Right hindlimb (tissue), 1 donor: ENCODE data around the gene OR4K17.
"Not testable (repeated sequence)": the region's sequence is repeated elsewhere in the genome, so short reads cannot be mapped to it uniquely, and the experiment has no call there.

Experiments used
- DNase-seq: peaks from one replicate; pipeline ENCODE4 v3.0.0-alpha.2; 2018

OR4K17 gene, protein sequence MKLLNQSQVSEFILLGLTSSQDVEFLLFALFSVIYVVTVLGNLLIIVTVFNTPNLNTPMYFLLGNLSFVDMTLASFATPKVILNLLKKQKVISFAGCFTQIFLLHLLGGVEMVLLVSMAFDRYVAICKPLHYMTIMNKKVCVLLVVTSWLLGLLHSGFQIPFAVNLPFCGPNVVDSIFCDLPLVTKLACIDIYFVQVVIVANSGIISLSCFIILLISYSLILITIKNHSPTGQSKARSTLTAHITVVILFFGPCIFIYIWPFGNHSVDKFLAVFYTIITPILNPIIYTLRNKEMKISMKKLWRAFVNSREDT

DNA sequence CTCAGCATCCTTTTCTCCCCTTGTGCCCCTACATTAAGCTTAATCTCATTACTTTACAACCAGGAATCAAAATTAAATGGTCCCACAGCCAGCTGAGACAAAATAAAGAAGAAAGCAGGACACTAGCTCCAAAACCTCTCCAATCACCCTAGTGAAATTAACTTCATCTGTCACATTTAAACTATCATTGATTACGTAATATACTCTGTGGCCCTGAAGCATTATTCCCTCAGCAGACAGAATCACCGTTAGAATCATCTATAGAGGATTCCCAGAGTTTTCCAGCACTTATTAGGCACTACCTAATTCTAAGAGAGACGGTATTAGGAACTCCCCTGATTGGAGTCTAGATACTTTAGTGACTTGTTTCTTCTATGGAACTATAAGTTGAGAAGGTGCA, at the start of gene OR4K17:
TSS of gene OR4K17 (plus strand) at position 302 of the 400 bp plus-strand sequence. CDS start 6,761 bp downstream, outside the sequence.
- no peak for DNase-seq

- no peak for DNase-seq
Observed at GRCh38 chr14:20092050-20092449, 18.5 kb upstream of the OR4K17 start.

DNA sequence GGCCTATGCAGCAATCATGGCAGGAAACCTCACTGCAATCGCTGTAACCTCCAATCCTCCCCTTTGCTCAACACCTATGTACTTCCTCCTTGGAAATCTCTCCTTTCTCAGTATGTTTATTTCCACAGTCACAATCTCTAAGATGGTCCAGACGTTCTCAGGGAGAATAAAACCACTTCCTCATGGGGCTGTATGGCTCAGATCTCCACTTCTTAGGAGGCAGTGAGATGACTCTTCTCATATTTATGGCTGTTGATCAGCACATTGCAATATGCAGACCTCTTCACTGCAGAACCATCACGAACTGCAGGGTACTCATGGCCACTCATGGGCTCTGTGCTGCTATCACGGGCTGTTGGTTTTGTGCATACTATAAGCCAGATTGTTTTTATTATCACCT, 17.1 kb upstream of the OR4K17 start:
- DNase-seq, result no peak

DNA sequence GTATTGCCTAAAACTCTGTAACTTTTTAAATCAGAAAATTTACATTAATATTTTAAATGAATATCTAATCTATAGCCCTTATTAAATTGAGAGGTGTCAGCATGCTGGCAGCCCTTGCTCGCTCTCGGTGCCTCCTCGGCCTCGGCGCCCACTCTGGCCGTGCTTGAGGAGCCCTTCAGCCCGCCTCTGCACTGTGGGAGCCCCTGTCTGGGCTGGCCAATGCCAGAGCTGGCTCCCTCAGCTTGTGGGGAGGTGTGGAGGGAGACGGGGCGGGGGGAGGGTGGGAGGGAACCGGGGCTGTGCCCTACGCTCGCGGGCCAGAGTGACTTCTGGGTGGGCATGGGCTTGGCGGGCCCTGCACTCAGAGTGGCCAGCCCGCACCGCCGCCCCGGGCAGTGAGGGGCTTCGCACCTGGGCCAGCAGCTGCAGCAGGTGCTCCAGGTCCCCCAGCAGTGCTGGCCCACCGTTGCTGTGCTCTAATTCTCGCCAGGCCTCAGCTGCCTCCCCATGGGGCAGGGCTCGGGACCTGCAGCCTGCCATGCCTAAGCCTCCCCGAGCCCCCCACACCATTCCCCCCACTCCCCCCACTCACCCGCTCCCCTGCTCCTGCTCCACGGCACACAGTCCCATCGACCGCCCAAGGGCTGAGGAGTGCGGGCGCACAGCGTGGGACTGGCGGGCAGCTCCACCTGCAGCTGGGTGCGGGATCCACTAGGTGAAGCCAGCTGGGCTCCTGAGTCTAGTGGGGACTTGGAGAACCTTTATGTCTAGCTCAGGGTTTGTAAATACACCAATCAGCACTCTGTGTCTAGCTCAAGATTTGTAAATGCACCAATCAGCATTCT, 11.4 kb upstream of the OR4K17 start:
- not testable (repeated sequence) for DNase-seq

DNA sequence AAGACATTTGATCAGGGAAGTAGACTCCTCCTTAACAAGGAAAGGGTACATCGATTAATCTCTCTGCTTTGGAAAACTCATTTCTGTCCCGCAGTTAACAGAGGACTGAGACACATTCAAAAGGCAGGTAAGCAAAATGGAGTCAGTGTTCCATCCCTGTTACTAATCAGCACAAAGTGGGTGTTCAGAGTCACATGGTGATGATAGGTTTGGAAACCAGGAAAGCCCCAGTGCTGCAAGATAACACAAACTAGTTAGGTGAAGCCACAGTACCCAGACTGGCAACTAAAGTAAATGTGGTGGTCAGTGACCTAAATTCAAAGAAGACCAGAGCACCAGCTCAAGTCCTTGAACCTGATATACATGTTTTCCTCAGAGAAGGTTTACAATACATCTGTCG, 1.8 kb downstream of the OR4K17 start:
- no peak for DNase-seq

GRCh38 chr14:20116748-20117147, 6.2 kb downstream of the OR4K17 start:
- no peak for DNase-seq

GRCh38 chr14:20118795-20119194, 8.3 kb downstream of the OR4K17 start:
- DNase-seq, result no peak

GRCh38 chr14:20138520-20138919, 28.0 kb downstream of the OR4K17 start, which contains the start of gene OR4N5:
TSS of gene OR4N5 (plus strand) at chr14:20138820. CDS start at chr14:20143736, 4,916 bp downstream.
- DNase-seq, result no peak

DNA sequence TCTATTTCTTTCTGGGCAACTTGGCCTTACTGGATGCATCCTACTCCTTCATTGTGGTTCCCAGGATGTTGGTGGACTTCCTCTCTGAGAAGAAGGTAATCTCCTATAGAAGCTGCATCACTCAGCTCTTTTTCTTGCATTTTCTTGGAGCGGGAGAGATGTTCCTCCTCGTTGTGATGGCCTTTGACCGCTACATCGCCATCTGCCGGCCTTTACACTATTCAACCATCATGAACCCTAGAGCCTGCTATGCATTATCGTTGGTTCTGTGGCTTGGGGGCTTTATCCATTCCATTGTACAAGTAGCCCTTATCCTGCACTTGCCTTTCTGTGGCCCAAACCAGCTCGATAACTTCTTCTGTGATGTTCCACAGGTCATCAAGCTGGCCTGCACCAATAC, 33.4 kb downstream of the OR4K17 start:
- no peak for DNase-seq

- no peak for DNase-seq
Observed at GRCh38 chr14:20144820-20145219, 34.3 kb downstream of the OR4K17 start.

DNA sequence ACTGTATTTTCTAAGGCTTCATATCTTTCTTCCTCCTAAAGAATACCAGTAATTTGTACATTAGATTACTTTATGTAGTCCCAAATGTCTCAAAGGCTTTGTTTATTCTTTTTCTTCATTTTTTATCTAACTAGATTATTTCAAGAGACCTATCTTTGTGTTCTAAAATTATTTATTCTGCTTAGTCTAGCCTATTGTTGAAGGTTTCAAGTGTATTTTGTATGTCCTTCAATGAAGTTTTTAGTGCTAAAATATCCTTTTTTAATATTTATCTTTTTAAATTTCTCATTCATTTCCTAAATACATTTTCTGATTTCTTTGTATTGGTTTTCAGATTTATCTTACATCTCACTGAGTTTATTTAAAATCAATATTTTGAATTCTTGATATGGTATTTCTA, 53.9 kb downstream of the OR4K17 start:
- no peak for DNase-seq

DNA sequence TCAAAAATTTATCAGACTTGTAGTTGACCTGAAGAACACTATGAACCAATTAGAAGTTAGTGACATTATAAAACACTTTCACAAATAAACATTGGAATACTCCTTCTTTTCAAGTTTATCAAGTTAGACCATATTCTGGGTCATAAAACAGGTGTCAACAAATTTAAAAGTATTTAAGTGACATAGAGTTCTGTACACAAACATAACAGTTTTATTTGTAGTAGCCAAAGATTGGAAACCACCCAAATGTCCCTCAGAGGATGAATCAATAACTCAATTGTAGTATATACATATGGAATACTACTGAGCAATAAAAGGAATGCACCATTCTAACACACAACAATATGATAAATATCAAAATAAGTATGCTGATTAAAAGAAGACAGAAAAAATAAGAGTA, 56.6 kb downstream of the OR4K17 start:
- DNase-seq, result no peak

DNA sequence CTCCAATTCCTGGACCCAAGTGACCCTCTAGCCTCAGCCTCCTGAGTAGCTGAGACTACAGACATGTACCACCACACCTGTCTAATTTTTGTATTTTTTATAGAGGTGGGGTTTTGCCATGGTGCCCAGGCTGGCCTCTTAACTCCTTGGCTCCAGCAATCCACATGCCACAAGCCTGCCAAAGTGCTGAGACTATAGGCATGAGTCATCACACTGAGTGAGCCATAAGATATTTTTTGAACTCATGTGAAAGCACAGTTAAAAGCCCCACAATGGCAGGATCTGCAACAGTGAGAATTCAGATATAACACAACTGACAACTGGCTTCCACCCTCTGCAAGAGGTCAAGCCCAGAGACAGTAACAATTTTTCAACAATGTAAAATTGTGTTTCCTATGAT, 59.3 kb downstream of the OR4K17 start:
- DNase-seq, result not testable (repeated sequence)
